Heart left ventricle (tissue), 13 donors: ENCODE results near the gene ADCK1.

ENCODE experiments used
- POLR2A ChIP-seq, 2 donors: fragments of 450-650 bp; IDR thresholded peaks; one replicate each; pipeline ENCODE4 v1.6.1; 2017; ENCODE audit warnings: antibody characterized with exemption in 2 of 2, mild to moderate bottlenecking in 2 of 2, moderate library complexity in 2 of 2
- TF ChIP-seq, protein P1 (sequence below), 12 donors: fragments of 200-600 bp; sonication (generic) in 4 of 12; IDR thresholded peaks; one replicate each; pipeline versions ENCODE4 v1.5.0 to v1.8.0; 2018 to 2022; ENCODE audit warnings: antibody characterized with exemption in 12 of 12, mild to moderate bottlenecking in 5 of 12
- donor health status: ischemic (EF 13 %, LVEDD 7.1; RV severe dilation, severe dysfunction).
- donor health status: DM: no; HTN: yes; CAD: no.
- donor health status: DM: no; HTN: no; CAD: no.
- donor health status: ischemic (EF 25% LVEDD 6.9; RV normal size, moderate dysfunction).
- donor health status: ischemic (EF 25% LVEDD 5.7; RV mildly dilated, moderate dysfunction).
- donor health status: ischemic (EF 35%, LVEDD 5.7; RV mildly dilated, moderate dysfunction).
- donor health status: nonischemic (EF 11% LVEDD 7.7; RV severe dilation, severe dysfunction).
- donor health status: DM: yes; HTN: yes; CAD: no.
- donor health status: PGD.
- donor health status: ischemic (EF 29% LVEDD 5.4; RV normal size, mild dysfunction).
- donor health status: nonischemic (EF 23%, LVEDD 6.1; RV moderate dilation, normal function).

DNA sequence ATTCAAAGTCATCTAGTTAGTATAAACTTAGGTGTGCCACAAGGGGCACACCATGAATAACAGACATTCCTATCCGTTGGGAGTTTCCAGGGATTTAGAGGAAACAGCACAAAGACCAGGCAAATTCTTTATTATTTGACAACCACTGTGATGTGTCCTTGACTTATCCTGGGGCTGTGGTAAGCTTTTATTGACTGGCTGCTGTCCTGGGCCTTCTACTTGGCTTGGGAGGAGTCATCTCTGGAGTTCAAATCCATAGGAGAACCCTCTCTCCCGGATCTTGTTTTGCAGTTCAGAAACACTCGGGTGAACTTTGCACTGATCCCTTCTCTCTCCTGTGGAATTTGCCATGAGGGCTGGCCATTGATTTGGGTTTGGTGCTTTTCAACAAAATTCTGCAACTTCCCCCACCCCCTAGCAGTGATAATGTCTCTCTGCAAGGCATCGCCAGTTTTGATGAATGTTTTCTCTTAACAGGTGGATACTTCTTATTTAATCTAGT lies 136.3 kb downstream of the ADCK1 start:
- TF ChIP-seq, protein P1, sequence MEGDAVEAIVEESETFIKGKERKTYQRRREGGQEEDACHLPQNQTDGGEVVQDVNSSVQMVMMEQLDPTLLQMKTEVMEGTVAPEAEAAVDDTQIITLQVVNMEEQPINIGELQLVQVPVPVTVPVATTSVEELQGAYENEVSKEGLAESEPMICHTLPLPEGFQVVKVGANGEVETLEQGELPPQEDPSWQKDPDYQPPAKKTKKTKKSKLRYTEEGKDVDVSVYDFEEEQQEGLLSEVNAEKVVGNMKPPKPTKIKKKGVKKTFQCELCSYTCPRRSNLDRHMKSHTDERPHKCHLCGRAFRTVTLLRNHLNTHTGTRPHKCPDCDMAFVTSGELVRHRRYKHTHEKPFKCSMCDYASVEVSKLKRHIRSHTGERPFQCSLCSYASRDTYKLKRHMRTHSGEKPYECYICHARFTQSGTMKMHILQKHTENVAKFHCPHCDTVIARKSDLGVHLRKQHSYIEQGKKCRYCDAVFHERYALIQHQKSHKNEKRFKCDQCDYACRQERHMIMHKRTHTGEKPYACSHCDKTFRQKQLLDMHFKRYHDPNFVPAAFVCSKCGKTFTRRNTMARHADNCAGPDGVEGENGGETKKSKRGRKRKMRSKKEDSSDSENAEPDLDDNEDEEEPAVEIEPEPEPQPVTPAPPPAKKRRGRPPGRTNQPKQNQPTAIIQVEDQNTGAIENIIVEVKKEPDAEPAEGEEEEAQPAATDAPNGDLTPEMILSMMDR (IDR thresholded peaks at IDR 0.05), result no peak
- TF ChIP-seq POLR2A (IDR thresholded peaks at IDR 0.05), result no peak
